HepG2 (cell line): ENCODE data around the gene RBL1. TPM values are rescaled to one million over a fixed set of nuclear protein-coding genes. Genes with fewer than 3 reads are reported as not detected.

Source experiments
- HNRNPL ChIP-seq: fragments of 200-400 bp; formaldehyde crosslinking; IDR thresholded peaks from 2 replicates; pipeline ENCODE4 v1.6.1; 2017; ENCODE audit warnings: mild to moderate bottlenecking, low read depth, low read length
- KDM6A ChIP-seq: IDR thresholded peaks from 2 replicates; pipeline ENCODE4 v1.6.1; 2016; ENCODE audit warnings: low read depth
- NFYC ChIP-seq: IDR thresholded peaks from 2 replicates; pipeline ENCODE4 v1.6.1; 2016; ENCODE audit warnings: missing genetic modification reagents, missing compliant biosample characterization
- RCOR2 ChIP-seq: IDR thresholded peaks from 2 replicates; pipeline ENCODE4 v1.6.1; 2016; ENCODE audit warnings: missing biosample characterization, missing genetic modification reagents
- RELA ChIP-seq: sonication (generic); formaldehyde crosslinking; IDR thresholded peaks from 2 replicates; pipeline ENCODE4 v1.4.0; 2020; ENCODE audit warnings: missing genetic modification reagents
- ZNF251 ChIP-seq: sonication (generic); formaldehyde crosslinking; IDR thresholded peaks from 2 replicates; pipeline ENCODE4 v1.9.0; 2021; ENCODE audit warnings: mild to moderate bottlenecking, missing genetic modification reagents
- ZNF263 ChIP-seq: sonication (generic); formaldehyde crosslinking; IDR thresholded peaks from 2 replicates; pipeline ENCODE4 v1.4.0; 2020; ENCODE audit warnings: missing genetic modification reagents
- ZNF44 ChIP-seq: sonication (generic); formaldehyde crosslinking; IDR thresholded peaks from 2 replicates; pipeline ENCODE4 v1.5.1; 2020; ENCODE audit warnings: mild to moderate bottlenecking, missing genetic modification reagents
- polyA plus RNA-seq, 8 experiments: library from polyadenylated mRNA; depleted of rRNA in 3 of 8; stranded (reverse) in 7 of 8; unstranded in 1 of 8; fragments of >200 nt; fragmentation: Illumina TruSeq in 4 of 8; extraction: Trizol in 4 of 8; gene quantifications; 2 replicates each; pipeline versions ENCODE4 v1.2.1 to v1.2.3, GENCODE V29; 2011 to 2016; ENCODE audit warnings: low read depth in 4 of 8, missing spikeins in 1 of 8, mixed read lengths in 1 of 8; ENCODE audit not compliant: insufficient read depth in 1 of 8
- total RNA-seq, 5 experiments: library from RNA; depleted of rRNA; stranded (reverse); fragments of >200 nt; fragmentation: Illumina TruSeq; extraction: Trizol; gene quantifications; 2 replicates each; pipeline ENCODE4 v1.2.3, GENCODE V29; 2016; ENCODE audit warnings: low read depth in 1 of 5
- TF ChIP-seq, protein P1 (sequence below): sonication (generic); formaldehyde crosslinking; IDR thresholded peaks from 2 replicates; pipeline ENCODE4 v1.8.1; 2023; ENCODE audit warnings: missing genetic modification reagents, inconsistent platforms, borderline replicate concordance
- TF ChIP-seq, protein P2 (sequence below): sonication (generic); formaldehyde crosslinking; IDR thresholded peaks from 2 replicates; pipeline ENCODE4 v1.5.1; 2020; ENCODE audit warnings: mild to moderate bottlenecking, missing genetic modification reagents, borderline replicate concordance
- TF ChIP-seq, protein P3 (sequence below): sonication (generic); formaldehyde crosslinking; IDR thresholded peaks from 2 replicates; pipeline ENCODE4 v1.9.0; 2021; ENCODE audit warnings: missing genetic modification reagents, borderline replicate concordance
- TF ChIP-seq, protein P4 (sequence below): sonication (generic); formaldehyde crosslinking; IDR thresholded peaks from 2 replicates; pipeline ENCODE4 v1.4.0; 2020; ENCODE audit warnings: missing genetic modification reagents
- TF ChIP-seq, protein P5 (sequence below): sonication (generic); formaldehyde crosslinking; IDR thresholded peaks from 2 replicates; pipeline ENCODE4 v1.4.0; 2020; ENCODE audit warnings: missing genetic modification reagents

Gene RBL1
- total and polyA plus RNA-seq, 2 of the 13 experiments (the other 11 are each of a cell fraction or from before 2014, with no cell fraction given): 6.0 to 27.5 TPM

DNA sequence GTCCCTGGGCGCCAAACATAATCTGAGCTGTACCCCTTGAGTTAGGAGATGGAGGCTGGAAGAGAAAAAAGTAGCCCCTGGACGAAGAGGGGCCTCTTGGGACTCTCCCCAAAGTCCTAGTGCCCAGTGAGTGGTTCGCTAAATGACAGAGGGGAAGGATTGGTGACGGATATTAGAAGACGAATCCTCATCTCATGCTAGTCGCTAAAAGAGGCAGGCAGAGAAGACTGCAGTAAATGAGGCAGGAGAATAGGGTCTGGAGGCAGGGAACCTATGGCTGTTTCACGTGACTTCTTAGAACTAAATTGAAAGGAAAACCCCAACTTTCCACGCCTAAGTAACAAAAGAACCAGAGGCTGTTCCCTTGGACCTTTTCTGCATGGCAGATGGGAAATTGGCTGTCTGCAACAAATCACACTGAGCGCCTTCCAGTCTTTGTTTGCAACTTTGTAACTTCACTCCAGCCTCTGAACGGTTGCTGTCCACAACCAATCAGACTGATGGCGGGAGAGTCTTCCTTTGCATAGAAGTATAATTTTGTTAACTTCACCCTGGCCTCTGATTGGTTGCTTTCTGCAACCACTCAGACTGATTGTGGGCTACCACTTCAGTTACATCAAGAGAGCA, 731 bp upstream of the RBL1 start (continued):
- TF ChIP-seq, protein P1, sequence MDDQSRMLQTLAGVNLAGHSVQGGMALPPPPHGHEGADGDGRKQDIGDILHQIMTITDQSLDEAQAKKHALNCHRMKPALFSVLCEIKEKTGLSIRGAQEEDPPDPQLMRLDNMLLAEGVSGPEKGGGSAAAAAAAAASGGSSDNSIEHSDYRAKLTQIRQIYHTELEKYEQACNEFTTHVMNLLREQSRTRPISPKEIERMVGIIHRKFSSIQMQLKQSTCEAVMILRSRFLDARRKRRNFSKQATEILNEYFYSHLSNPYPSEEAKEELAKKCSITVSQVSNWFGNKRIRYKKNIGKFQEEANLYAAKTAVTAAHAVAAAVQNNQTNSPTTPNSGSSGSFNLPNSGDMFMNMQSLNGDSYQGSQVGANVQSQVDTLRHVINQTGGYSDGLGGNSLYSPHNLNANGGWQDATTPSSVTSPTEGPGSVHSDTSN: no peak
- no peak for TF ChIP-seq ZNF263 (CRISPR knock-in tag)
- TF ChIP-seq, protein P2, sequence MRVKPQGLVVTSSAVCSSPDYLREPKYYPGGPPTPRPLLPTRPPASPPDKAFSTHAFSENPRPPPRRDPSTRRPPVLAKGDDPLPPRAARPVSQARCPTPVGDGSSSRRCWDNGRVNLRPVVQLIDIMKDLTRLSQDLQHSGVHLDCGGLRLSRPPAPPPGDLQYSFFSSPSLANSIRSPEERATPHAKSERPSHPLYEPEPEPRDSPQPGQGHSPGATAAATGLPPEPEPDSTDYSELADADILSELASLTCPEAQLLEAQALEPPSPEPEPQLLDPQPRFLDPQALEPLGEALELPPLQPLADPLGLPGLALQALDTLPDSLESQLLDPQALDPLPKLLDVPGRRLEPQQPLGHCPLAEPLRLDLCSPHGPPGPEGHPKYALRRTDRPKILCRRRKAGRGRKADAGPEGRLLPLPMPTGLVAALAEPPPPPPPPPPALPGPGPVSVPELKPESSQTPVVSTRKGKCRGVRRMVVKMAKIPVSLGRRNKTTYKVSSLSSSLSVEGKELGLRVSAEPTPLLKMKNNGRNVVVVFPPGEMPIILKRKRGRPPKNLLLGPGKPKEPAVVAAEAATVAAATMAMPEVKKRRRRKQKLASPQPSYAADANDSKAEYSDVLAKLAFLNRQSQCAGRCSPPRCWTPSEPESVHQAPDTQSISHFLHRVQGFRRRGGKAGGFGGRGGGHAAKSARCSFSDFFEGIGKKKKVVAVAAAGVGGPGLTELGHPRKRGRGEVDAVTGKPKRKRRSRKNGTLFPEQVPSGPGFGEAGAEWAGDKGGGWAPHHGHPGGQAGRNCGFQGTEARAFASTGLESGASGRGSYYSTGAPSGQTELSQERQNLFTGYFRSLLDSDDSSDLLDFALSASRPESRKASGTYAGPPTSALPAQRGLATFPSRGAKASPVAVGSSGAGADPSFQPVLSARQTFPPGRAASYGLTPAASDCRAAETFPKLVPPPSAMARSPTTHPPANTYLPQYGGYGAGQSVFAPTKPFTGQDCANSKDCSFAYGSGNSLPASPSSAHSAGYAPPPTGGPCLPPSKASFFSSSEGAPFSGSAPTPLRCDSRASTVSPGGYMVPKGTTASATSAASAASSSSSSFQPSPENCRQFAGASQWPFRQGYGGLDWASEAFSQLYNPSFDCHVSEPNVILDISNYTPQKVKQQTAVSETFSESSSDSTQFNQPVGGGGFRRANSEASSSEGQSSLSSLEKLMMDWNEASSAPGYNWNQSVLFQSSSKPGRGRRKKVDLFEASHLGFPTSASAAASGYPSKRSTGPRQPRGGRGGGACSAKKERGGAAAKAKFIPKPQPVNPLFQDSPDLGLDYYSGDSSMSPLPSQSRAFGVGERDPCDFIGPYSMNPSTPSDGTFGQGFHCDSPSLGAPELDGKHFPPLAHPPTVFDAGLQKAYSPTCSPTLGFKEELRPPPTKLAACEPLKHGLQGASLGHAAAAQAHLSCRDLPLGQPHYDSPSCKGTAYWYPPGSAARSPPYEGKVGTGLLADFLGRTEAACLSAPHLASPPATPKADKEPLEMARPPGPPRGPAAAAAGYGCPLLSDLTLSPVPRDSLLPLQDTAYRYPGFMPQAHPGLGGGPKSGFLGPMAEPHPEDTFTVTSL: no peak; the same call in 1 of the 2 replicates
- TF ChIP-seq NFYC (CRISPR knock-in tag): peak; percentile 25; the same call in 1 of the 2 replicates
- TF ChIP-seq, protein P3, sequence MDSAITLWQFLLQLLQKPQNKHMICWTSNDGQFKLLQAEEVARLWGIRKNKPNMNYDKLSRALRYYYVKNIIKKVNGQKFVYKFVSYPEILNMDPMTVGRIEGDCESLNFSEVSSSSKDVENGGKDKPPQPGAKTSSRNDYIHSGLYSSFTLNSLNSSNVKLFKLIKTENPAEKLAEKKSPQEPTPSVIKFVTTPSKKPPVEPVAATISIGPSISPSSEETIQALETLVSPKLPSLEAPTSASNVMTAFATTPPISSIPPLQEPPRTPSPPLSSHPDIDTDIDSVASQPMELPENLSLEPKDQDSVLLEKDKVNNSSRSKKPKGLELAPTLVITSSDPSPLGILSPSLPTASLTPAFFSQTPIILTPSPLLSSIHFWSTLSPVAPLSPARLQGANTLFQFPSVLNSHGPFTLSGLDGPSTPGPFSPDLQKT (CRISPR knock-in tag): no peak
- no peak for TF ChIP-seq RCOR2
- TF ChIP-seq KDM6A (CRISPR knock-in tag): no peak
- TF ChIP-seq, protein P4, sequence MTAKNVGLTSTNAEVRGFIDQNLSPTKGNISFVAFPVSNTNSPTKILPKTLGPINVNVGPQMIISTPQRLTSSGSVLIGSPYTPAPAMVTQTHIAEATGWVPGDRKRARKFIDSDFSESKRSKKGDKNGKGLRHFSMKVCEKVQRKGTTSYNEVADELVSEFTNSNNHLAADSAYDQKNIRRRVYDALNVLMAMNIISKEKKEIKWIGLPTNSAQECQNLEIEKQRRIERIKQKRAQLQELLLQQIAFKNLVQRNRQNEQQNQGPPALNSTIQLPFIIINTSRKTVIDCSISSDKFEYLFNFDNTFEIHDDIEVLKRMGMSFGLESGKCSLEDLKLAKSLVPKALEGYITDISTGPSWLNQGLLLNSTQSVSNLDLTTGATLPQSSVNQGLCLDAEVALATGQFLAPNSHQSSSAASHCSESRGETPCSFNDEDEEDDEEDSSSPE (CRISPR knock-in tag): no peak
- TF ChIP-seq, protein P5, sequence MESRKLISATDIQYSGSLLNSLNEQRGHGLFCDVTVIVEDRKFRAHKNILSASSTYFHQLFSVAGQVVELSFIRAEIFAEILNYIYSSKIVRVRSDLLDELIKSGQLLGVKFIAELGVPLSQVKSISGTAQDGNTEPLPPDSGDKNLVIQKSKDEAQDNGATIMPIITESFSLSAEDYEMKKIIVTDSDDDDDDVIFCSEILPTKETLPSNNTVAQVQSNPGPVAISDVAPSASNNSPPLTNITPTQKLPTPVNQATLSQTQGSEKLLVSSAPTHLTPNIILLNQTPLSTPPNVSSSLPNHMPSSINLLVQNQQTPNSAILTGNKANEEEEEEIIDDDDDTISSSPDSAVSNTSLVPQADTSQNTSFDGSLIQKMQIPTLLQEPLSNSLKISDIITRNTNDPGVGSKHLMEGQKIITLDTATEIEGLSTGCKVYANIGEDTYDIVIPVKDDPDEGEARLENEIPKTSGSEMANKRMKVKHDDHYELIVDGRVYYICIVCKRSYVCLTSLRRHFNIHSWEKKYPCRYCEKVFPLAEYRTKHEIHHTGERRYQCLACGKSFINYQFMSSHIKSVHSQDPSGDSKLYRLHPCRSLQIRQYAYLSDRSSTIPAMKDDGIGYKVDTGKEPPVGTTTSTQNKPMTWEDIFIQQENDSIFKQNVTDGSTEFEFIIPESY (CRISPR knock-in tag): 0 out of 2 replicates have a peak, but pooled peaks have one; percentile 25
- TF ChIP-seq ZNF44 (CRISPR knock-in tag): 0 out of 2 replicates have a peak, but pooled peaks have one; percentile 10
- TF ChIP-seq ZNF251 (CRISPR knock-in tag): no peak
- no peak for TF ChIP-seq RELA (CRISPR knock-in tag)
- TF ChIP-seq HNRNPL: no peak
